ENCODE results near the gene CYTL1.
"Not testable (repeated sequence)": the region's sequence is repeated elsewhere in the genome, so short reads cannot be mapped to it uniquely, and the experiment has no call there.

The CYTL1 gene, protein sequence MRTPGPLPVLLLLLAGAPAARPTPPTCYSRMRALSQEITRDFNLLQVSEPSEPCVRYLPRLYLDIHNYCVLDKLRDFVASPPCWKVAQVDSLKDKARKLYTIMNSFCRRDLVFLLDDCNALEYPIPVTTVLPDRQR

DNA sequence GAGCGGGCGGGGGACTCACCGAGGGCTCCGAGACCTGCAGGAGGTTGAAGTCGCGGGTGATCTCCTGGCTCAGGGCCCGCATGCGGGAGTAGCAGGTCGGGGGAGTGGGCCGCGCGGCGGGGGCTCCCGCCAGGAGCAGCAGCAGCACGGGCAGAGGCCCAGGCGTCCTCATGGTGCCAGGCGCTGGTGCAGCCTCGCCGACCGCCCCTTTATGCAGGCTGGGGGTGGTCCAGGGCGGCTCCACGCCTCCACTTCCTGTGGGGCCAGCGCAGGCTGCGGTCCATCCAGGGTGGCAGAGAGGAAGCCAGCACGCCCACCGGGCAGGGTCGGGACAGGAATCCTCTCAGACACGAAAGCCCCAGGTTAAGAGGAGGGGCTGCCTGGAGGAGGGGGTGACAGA, at the start of gene CYTL1:
TSS of gene CYTL1 (minus strand) at position 185 of the 400 bp plus-strand sequence. CDS start at position 172, 13 bp downstream.
- no peak for DNase-seq

DNA sequence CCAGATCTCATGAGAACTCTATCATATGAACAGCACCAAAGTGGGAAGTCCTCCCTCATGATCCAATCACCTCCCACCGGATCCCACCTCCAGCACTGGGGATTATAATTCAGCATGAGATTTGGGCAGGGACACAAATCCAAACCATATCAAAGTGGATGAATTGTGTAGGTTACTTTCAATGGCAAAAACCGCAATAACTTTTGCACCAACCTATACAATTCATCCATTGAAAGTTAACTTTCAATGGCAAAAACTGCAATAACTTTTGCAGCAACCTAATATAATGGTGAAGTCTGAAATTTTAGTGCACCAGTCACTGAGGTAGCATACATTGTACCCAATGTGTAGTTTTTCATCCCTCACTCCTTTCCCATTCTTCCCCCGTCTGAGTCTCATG, 48.6 kb upstream of the CYTL1 start:
- DNase-seq, result no peak

DNA sequence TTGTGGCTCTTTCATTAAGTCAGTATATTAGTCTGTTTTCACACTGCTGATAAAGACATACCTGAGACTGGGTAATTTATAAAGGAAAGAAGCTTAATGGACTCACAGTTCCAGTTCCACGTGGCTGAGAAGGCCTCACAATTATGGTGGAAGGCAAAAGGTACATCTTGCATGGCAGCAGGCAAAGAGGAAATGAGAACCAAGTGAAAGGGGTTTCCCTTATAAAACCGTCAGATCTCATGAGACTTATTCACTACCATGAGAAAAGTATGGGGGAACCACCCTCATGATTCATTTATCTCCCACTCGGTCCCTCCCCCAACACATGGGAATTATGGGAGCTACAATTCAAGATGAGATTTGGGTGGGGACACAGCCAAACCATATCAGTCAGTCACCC, 47.7 kb upstream of the CYTL1 start:
- not testable (repeated sequence) for DNase-seq

DNA sequence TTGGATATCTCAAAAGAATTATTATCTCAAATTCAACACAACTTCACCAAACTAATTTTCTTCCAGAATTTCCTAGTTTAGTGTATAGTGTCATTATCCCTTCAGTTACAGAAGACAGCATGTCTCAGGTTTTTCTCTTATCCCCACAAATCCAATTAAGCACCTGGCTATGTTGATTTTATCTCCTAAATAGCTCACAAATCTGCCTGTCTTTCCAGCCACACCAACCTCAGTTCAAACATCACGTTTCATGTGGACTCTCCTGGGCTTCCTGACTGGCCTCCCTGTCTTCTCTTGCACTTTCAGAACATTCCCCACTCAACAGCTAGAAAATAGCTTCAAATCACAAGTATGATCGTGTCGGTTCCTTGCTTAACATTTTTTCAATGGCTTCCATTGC, 46.8 kb upstream of the CYTL1 start:
- DNase-seq, result no peak

DNA sequence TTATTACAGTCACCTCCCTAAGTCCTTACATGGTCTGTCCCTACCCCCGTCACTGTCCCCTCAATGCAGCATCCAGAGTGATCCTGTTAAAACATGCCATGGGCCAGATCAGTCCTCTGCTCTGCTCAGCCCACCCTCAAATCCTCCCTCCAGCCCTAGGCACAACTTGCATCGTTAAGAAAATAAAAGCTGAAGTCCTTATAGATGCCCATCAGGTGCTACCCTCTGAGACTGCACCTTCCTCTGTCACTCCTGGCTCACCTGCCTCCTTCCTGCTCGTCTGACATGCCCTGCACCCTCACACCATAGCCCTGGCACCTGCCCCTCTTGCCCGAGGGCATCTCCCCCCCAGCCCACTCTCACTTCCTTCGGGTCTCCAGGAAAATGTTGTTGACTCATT, 36.2 kb upstream of the CYTL1 start:
- no peak for DNase-seq

DNA sequence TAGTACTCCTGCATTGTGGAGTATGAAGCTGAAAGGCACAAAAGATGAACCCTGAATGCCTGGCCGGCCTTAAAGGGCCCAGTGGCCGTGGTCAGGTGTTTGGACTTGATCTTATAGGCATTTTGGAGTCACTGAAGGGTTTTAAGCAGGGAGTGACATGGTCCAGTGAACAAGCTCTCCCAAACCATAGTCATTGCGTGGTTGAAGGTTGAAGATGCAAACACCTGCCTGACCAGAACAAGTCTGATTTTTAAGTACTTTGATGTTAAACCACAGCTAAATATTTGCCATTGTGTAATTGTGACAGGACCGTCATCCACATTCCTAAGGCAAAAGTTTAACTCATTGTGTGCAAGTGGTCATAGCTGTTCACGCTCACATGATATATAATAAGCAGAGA, 35.3 kb upstream of the CYTL1 start:
- peak; percentile 43 for DNase-seq

DNA sequence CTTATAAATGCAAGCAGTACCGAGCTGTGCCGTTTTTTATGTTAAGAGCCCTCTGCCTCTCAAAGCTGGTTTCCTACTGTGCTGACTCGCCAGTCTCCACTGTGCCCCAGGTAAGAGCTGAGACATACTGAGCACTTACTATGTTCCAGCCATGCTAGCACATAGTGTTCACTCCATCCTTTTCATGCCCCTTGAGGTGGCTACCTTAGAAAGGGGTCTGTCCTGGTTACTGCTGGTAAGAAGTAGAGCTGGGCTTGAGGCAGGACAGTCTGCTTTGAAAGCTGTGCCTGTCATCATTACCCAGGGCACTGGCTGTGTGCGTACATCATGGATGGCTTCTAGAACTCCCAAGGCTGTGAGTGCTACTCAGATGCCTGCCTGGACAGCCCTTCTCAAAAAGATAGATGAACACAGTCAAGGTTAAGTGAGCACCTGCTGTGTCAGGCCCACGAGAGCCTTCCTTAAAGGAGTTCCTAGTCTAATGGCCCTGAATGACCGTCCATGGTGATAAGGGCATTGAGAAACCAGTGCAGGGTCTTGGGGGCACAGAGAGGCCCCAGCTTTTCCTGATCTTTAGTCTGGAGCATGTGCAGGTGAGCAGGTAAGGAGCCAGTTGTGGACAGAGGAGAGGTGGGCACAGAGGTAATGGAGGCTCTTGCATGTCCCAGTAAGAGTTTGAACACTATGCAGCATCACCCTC, 33.6 kb upstream of the CYTL1 start:
- peak; percentile 34 for DNase-seq

DNA sequence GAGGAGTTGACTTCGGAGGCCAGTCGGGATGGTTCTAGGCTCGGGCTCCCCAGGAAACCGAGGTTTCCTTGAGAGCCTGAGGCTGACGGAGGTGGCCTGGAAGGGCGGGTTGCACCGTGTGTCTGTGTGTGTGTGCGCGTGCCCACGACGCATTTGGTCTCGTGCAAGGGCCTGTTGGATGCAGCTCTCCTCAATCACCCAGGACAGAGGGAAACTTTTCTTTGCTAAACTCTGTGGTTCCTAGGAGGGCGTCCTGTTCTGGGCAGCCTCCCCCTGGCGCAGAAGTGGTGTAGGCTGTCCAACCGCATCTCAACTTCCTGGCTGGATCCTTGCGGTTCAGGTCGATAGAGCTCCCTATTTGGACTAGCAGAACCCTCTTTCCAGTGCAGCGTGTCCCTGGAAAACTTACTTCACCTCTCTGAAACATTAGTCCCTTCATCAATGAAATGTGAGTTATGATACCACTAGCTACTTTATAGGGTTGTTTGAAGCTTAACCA, 33.0 kb upstream of the CYTL1 start:
- peak; percentile 34 for DNase-seq

DNA sequence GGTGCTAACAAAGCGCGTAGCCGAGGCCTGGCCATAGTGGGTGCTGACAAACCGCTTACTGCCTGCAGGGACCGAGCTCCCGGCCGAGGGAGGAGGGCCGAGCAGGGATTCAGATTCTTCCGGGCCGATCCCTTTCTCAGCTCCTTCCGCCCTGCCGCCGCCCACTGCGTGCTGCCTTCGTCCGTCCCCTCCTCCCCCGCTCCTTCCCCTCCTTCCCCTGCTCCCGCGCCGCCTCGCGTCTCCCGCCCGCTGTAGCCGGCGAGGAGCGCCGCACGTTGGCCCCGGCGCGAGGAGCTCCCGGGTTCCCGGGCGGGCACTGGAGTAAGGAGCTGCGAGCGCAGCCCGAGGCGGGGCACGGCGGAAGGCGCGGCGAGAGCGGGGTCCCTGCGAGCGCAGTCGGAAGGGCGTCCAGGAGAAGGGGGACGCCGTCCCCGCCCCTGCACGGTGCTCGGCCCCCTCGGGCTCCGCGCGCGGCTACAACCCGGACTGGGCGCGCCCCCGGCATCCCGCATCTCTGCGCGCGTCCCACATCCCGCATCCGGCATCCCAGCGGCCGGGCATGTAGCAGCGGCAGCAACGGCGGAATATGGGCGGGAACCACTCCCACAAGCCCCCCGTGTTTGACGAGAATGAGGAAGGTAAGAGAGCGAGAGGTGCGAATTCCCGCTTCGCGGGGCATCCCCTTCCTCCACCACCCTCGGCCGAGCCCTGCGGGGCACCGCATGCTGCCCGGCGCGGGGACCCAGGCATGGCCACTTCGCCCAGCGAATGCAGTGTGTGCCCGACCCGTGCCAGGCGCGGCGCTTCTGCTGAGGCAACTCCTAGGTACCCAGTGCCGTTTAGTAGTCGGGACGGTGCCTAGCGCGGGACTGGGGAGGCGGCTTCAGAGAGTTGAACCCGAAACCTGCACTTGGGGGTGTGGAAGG, 32.3 kb upstream of the CYTL1 start, which contains the start of gene STK32B:
TSS of gene STK32B (plus strand) at position 203 of the 926 bp plus-strand sequence.
- DNase-seq, result peak; percentile 61

DNA sequence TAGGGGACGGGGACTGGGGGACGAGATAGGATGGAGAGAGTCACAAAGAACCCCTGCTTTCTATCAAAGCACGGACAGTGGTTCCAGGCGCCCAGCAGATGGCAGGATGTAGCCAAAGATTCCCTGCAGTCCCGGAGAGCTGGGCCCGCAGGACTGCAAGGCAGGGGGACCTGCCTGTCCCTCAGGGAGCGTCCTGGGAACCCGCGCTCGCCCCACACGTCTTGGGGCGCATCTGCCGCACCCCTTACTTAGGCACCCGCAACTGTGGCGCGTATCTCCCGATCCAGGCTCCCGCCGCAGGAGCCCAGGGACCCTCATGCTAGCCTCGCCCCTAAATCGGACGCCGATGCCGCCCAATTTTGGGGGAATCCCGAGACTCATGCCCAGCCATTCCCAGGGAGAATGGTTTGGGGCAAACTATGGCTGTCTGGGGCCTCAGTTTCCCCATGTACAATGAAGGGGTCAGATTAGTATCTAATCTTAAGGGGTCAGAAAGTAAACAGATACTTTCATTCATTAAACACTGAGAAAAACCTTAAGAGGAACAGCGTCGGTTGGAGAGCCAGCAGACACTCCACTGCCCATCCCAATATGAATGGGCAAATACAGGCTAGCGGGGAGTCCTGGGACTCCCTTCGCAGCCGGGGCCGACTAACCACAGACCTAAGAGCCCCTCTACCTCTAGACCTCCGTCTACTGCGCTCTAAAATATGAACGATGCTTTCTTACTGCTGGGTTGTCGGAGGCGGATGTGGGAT, 31.4 kb upstream of the CYTL1 start:
- DNase-seq, result peak; percentile 69

DNA sequence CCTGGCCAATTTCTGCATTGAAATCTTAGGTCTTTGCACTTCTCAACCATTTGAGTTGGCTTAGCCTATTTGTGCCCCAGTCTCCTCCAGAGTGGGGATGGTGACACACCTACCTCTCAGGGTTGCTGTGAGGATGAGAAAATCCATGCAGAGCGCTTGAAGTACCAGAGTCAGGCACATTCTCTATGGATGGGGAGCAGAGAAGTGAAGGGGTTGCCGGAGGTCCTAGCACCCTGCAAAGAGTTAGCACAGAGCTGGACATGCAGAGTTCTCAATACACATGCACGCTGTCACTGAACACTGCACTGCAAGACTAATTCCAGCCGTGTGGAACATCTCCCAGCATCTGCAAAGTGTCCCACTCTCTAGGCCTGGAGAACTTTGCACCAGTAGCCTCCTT, 29.5 kb upstream of the CYTL1 start:
- DNase-seq, result no peak

DNA sequence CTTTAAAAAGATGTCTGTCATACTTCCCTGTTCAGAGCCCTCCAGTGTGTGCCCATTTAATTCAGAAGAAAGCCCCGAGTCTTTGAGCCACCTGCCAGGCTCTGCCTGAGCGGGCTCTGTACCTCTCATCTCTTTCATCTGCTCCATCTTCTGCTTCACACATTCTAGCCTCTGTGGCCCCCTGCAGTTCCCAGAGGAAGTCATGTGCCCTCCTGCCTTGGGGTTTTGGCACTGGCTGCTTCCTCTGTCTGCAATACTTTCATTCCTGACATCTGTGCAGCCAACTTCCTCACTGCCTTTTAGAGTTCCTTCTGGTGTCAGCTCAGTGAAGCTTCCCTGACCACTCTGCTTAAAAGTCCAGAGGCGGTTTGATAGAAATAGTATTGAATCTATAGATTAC, 25.8 kb upstream of the CYTL1 start:
- no peak for DNase-seq

DNA sequence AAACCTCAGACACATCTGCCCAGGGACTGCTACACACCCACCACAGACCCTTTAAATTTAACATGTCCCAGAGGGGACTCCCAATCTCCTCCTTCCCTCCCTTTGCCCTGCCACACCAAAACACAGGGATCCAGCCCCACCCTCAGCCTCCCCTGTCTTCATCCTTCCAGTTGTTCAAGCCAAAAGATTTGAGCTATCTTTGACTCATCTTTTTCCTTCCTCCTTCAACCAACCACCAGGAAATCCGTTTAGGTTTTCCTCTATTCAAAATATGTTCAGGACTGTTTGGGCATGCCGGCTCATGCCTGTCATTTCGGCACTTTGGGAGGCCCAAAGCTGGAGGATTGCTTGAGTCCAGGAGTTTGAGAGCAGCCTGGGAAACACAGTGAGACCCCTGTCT, 25.1 kb upstream of the CYTL1 start:
- DNase-seq, result no peak

DNA sequence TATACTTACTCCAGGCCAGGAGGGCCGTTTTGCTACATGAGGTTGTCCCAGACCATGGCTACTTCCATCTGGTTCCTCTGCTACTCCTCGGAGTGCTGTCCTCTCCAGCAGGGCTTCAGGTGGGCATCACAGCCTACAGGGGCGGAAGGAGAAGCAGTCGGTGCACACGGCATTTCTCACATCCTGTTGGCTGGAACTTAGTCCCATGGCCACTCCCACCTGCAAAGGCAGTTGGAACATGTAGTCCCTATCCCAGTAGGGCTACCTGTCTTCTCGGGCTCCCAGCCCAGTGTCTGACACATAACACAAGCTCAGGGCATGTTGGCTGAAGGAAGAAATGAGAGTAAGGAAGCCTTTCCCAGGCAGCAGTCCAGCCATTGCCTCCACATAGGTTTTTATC, 24.3 kb upstream of the CYTL1 start:
- no peak for DNase-seq

DNA sequence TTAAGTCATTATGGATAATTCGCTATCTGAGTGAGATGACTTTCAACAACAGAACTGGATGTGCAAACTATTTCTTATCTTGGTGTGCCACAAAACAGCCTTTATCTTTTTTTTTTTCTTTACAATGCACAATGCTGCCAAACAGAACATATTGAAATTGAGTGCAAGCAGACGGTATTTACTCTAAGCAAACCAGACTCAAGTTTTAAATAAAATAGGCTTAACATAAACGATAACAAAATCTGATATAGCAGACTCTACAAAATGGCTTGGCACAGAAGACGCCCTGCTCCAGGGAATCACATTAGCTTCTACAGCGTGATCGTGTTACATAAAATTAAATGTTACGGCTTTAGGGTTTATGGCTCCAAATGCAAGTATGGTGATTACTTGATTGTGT, 22.4 kb upstream of the CYTL1 start:
- peak; percentile 64 for DNase-seq

DNA sequence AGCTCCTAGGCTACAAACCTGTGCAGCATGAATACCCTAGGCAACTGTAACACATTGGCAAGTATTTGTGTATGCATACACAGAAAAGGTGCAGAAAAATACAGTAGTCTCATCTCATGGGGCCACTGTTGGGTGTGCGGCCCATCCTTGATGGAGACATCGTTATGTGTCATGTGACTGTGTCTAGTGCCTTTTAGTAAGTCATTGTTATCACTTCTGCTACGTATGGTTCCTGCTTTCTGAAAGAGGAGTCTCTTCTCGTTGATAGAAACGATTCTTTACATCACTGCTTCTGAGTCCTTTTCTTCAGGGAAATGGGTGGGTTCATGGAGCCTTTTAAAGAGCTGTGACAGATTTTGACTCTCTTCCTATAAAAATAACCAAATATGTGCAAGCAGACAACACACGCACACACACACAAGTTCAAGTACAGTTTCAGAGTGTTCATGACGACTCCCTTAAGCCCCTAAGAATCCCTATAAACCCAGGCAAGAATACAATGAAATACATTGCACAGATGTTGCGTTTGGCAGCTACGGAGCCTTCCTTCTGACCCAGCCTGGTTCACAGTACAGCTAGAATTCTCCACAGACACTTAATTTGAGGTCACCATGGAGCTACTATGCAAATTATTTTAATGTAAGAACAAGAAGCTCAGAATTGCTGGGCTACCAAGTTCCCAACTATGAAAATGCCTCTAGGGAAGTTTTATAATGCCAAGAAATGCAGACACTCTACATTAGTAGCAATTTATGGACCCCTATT, 21.8 kb upstream of the CYTL1 start:
- DNase-seq, result peak; percentile 72

DNA sequence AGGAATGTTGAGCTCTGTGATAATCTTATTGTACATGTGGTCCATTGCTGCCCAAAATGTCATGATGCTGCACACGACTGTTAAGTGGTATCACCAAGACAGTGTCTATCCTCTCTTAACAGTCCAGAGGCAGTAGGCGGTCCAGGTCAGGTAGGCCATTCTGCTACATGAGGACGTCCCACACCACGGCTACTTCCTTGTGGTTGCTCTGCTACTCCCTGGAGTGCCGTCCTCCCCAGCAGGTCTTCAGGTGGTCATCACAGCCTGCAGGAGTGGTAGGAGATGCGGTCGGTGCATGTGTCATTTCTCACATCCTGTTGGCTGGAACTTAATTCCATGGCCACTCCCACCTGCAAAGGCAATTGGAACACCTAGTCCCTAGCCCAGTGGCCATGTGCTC, 20.5 kb upstream of the CYTL1 start:
- DNase-seq, result no peak

DNA sequence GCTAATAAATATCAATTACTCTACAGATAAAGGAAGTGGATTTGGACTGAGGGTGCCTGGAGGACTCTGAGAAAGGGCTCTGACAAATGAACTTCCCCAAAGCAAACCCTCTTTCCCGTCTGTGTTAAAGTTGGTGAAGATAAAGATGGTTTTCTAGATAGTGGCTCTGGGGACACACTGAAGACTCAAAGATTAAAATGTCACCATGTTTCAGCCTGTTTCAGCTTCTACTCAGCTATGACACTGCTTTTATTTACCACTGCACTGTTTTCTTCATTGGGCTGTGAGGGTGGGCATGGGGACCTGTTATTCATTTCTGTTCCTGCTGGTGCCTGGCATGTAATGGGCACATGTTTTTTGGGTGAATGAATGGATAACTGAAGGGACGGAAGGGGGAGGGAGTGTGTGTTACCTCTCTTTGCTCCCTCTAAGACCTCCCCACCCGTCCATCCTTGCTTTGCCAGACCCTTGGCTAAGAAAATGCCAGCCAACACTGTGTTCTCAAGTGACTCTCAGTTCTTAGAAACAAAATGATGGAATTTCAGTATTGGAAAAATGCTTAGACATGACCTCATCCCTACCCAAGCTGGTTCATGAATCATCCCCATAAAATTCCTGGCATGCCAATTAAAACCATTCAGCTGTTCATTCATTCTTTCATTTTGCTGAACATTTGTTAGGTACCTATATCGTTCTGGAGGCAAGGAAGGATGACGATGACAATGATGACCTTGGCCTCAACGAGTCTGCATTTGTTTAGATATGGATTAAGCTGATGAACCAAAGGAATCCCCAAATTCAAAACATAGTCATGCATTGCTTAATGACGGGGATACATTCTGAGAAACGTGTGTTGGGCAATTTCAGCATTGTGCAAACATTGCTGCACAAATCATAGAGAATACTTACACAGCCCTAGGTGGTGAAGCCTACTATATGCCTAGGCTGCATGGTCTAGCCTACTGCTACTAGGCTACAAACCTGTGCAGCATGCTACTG, 18.6 kb upstream of the CYTL1 start:
- no peak for DNase-seq

DNA sequence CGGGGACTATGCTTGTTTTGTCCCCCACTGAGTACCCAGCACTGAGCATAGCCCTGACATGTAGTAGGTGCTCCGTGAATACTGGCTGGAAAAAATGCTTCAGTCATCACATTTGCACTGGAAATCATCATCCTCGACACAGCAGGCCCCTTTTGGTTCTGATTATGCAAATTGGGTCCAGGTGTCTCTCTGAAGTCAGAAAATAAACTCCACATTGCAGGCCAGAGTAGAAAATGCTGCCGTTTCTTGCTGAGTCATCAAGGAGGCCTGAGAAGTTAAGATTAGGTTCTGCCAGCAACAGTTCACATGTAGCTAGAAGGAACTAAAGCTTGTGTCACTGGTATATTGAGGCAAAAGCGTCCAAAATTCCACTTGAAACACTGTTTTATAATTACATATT, 17.0 kb upstream of the CYTL1 start:
- peak; percentile 49 for DNase-seq

DNA sequence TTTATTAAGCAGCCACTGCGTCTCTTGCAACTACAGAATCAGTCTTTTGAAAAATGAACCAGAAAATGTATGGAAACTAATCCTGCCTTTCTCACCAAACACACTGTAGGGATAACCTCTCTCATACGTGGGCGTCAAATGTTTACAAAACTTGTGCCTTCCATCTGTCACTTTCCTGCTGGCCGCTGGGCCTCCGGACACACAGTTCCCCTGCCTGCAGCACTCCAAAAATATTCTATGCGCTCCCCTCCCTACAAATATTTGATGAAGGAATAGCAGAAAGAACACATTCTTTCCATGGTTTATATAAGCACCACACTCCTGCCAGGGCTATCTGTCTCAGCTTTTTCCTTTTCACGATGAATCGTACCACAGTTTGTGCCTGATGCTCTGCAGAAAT, 14.9 kb upstream of the CYTL1 start:
- no peak for DNase-seq
